Neural cell (in vitro differentiated cells): Measurements from ENCODE around the gene NAV1.

Experiments
- EP300 ChIP-seq: fragments of 450-650 bp; conservative IDR thresholded peaks from 2 replicates; pipeline ENCODE4 v1.6.1; 2014; ENCODE audit warnings: antibody characterized with exemption, mild to moderate bottlenecking, moderate library complexity; ENCODE audit not compliant: poor library complexity, severe bottlenecking
- EZH2 ChIP-seq: fragments of 200-600, 300-800 bp; shearing (Covaris generic), sonication (generic); IDR thresholded peaks from 2 replicates; pipeline ENCODE4 v1.6.1; 2014; ENCODE audit warnings: antibody characterized with exemption, low read length, borderline replicate concordance, mild to moderate bottlenecking; ENCODE audit not compliant: insufficient read depth, poor library complexity, severe bottlenecking
- MXI1 ChIP-seq: fragments of 450-650 bp; conservative IDR thresholded peaks from 2 replicates; pipeline ENCODE4 v1.6.1; 2014; ENCODE audit warnings: antibody characterized with exemption, mild to moderate bottlenecking; ENCODE audit not compliant: poor library complexity, severe bottlenecking
- POLR2AphosphoS5 ChIP-seq: IDR thresholded peaks from 2 replicates; pipeline ENCODE4 v1.6.1; 2012
- TF ChIP-seq, protein P1 (sequence below): IDR thresholded peaks from 2 replicates; pipeline ENCODE4 v1.6.1; 2012; ENCODE audit warnings: borderline replicate concordance
- TF ChIP-seq, protein P2 (sequence below): fragments of 450-650 bp; IDR thresholded peaks from 2 replicates; pipeline ENCODE4 v1.5.1; 2014; ENCODE audit warnings: antibody characterized with exemption, mild to moderate bottlenecking, moderate library complexity; ENCODE audit not compliant: poor library complexity, severe bottlenecking

DNA sequence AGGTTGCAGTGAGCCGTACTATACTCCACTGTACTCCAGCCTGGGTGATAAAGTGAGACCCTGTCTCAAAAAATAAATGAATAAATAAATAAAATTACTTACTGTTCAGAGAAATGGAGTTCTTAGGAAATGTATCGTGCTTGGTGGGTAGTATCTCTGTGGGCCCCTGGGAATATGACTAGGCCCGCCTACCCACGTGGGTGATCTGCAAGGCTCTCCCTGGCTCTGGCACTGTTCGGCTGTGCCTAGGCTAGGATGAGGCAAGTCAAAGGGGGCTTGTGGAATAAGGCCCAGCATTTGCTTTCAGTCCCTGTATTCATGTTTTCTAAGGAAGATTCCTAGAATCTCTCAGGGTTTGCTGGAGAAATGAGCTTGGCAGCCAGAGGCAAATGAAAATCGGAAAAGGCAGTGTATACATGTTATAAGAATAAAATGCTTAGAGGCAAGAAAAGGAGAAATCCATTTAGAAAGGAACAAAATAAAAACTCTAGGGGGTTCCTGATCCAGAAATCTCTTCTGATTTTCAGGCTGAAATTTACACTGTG, 27.5 kb upstream of the NAV1 start:
- TF ChIP-seq, protein P1, sequence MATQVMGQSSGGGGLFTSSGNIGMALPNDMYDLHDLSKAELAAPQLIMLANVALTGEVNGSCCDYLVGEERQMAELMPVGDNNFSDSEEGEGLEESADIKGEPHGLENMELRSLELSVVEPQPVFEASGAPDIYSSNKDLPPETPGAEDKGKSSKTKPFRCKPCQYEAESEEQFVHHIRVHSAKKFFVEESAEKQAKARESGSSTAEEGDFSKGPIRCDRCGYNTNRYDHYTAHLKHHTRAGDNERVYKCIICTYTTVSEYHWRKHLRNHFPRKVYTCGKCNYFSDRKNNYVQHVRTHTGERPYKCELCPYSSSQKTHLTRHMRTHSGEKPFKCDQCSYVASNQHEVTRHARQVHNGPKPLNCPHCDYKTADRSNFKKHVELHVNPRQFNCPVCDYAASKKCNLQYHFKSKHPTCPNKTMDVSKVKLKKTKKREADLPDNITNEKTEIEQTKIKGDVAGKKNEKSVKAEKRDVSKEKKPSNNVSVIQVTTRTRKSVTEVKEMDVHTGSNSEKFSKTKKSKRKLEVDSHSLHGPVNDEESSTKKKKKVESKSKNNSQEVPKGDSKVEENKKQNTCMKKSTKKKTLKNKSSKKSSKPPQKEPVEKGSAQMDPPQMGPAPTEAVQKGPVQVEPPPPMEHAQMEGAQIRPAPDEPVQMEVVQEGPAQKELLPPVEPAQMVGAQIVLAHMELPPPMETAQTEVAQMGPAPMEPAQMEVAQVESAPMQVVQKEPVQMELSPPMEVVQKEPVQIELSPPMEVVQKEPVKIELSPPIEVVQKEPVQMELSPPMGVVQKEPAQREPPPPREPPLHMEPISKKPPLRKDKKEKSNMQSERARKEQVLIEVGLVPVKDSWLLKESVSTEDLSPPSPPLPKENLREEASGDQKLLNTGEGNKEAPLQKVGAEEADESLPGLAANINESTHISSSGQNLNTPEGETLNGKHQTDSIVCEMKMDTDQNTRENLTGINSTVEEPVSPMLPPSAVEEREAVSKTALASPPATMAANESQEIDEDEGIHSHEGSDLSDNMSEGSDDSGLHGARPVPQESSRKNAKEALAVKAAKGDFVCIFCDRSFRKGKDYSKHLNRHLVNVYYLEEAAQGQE = no peak
- TF ChIP-seq, protein P2, sequence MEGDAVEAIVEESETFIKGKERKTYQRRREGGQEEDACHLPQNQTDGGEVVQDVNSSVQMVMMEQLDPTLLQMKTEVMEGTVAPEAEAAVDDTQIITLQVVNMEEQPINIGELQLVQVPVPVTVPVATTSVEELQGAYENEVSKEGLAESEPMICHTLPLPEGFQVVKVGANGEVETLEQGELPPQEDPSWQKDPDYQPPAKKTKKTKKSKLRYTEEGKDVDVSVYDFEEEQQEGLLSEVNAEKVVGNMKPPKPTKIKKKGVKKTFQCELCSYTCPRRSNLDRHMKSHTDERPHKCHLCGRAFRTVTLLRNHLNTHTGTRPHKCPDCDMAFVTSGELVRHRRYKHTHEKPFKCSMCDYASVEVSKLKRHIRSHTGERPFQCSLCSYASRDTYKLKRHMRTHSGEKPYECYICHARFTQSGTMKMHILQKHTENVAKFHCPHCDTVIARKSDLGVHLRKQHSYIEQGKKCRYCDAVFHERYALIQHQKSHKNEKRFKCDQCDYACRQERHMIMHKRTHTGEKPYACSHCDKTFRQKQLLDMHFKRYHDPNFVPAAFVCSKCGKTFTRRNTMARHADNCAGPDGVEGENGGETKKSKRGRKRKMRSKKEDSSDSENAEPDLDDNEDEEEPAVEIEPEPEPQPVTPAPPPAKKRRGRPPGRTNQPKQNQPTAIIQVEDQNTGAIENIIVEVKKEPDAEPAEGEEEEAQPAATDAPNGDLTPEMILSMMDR = no peak
- TF ChIP-seq EZH2 (no peak), EP300 (no peak), MXI1 (no peak), POLR2AphosphoS5 (no peak)
